Epithelial cell of esophagus (primary cell): ENCODE data around the gene GPATCH1.

Experiments
- DNase-seq: peaks from one replicate; pipeline ENCODE4 v3.0.0; 2010; ENCODE audit warnings: low read depth
- H3K4me3 ChIP-seq: 2 replicates; pipeline ENCODE4 v1.5.1; 2011; ENCODE audit warnings: mild to moderate bottlenecking, low read length, control low read depth
- CTCF ChIP-seq: IDR thresholded peaks from 2 replicates; pipeline ENCODE4 v1.5.1; 2011; ENCODE audit warnings: low read depth, mild to moderate bottlenecking, low read length, control low read depth, inconsistent platforms; ENCODE audit not compliant: insufficient read depth; ENCODE audit errors: missing control alignments

The GPATCH1 gene

DNA sequence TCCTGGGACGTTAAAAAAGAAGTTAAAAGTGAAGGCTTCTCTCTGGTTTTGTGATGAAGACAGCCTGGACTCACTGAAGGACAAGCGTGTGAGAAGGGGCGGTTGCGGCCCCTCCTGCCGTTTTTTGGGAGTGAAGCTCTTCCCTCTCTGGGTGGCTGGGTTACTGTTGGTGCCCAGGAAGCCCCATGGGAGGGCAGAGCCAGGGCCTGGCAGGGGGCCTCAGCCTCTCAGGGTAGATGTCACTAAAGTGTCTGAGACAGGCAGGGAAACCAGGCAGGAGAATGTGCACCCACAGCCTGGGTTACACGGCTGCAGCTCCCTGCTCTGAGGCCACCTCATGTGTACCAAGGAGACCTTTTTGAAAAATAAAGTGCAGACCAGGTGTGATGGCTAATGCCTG lies 49.5 kb downstream of the GPATCH1 start:
- H3K4me3 ChIP-seq, result no peak overlapping the region
- TF ChIP-seq CTCF, result no peak
- DNase-seq, result no peak

DNA sequence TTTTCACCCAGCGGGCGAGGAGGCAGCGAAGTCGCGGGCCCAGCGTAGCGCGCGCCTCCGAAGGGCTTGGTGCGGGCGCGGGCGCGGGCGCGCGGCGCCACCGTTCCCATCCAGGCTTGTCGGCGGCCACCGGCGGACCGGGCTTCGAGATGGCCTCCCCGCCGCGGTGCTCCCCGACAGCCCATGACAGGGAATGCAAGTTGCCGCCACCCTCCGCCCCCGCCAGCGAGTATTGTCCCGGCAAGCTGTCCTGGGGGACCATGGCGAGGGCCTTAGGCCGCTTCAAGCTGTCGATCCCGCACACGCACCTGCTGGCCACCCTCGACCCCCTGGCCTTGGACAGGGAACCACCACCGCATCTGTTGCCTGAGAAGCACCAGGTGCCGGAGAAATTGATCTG lies 51.0 kb downstream of the GPATCH1 start, which contains the start of gene WDR88:
TSS of gene WDR88 (plus strand) at position 94 of the 400 bp plus-strand sequence. CDS start at position 150, 56 bp downstream.
- no peak within 1 kb of the TSS for H3K4me3 ChIP-seq
- TF ChIP-seq CTCF, result no peak
- DNase-seq, result no peak

DNA sequence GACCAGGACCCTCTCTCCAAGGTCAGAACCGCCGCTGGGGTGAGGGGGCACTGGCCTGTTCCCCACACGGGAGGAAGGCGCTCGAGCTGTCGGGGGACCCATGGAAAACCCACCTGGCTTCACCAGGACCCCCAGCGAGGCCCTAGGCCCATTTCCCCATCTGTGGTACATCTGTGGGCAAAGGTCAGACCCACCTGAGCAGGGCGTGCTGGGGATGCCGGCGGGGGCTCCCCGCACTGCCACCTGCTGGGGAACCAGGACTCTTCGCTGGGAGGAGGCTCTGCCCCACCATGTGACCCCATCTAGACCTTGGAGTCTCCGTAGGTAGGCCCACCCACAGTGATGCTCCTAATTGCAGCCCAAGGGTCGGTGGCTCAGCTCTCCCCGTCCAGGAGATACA lies 51.4 kb downstream of the GPATCH1 start:
- DNase-seq, result no peak
- H3K4me3 ChIP-seq, result no peak overlapping the region

DNA sequence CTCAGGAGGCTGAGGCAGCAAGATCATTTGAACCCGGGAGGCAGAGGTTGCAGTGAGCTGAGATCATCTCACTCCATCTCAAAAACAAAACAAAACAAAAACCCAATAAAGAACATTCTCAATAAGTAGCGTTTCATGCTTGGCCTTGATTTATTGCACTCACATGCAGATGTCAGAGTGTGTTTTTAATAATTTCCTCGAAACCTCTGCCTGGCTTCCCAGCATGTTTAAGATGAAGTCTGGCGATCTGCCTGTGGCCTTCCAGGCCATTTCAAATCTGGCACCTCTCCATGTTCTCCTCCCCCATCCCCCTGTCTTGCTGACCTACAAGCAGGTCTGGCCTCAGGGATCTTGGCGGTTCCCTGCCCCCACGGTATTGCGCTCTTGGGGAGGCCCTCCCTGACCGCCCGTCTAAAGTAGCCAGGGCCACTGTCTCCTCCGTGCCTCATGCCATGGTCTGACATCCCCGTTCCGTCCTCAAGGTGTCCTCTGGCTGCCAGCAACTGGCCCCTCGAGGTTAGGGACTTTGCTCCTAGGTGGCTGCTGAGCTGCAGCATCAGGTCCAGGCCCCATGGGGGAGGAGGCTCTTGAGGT lies 52.6 kb downstream of the GPATCH1 start:
- DNase-seq, result no peak
- no peak for TF ChIP-seq CTCF
- H3K4me3 ChIP-seq, result no peak overlapping the region

More for the DNA sequence above, 51.4 kb downstream of the GPATCH1 start:
- peak; percentile 23 for TF ChIP-seq CTCF

DNA sequence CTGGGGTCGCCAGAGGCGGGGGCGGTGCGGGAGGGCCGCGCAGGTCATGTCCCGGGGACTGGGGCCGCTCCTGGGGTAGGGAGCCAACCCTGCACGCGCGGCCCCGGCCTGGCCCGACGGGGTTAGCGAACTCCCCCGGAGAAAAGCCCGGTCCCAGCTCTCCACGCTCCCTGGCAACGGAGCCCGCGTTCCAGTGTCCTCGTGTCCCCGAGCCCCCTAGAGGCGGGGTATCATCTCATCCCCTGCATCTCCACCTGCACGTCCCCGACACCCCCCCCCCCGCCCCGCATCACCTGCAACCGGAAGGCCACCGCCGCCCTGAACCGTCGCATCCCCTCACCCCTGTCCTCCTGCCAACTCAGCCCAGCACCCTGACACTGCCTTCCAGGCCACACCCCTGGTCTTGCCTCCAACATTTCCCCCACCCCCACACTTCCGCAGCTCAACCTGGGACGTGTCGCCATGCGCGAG lies 53.6 kb downstream of the GPATCH1 start:
- no peak overlapping the region for H3K4me3 ChIP-seq
- TF ChIP-seq CTCF, result no peak
- DNase-seq, result no peak

DNA sequence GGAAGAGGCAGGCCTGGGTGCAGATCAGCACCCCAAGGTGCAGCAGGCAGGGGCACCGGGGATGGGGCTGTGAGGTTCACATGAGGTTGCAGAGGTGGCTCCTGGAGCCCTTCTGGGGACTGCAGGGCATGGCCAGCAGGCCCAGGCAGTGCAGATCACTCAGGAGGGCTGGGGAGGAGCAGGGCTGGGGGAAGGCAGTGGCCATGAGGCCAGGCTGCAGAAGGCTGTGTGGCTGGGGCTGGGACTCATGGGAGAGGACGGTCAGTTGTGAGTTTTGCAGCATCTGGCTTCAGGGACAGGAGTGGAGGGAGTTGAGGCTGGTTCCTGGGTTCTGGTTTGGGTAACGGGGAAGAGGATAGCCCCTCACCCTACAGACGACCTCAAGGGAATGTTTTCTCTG lies 58.2 kb downstream of the GPATCH1 start:
- DNase-seq, result no peak
- H3K4me3 ChIP-seq, result no peak overlapping the region
- no peak for TF ChIP-seq CTCF

DNA sequence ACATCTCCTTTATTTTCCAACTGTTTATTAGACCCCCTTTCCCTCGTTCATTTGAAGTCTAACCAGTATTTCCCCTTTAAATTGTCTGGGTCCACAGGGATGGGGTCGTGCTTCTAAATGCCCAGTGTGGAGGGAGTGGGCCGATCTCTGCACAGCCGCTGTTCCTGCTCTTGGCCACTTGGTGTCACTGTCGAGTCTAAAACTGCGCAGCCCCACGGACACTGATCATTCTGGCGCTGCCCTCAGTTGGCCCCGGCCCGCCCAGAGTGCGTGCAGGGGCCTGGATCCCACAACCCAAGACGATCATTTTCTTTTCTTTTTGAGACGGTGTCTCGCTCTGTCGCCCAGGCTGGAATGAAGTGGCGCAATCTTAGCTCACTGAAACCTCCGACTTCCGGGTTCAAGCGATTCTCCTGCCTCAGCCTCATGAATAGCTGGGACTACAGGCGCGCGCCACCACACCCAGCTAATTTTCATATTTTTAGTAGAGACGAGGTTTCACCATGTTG lies 63.0 kb downstream of the GPATCH1 start:
- peak; percentile 51 for DNase-seq
- TF ChIP-seq CTCF, result peak; percentile 92
- H3K4me3 ChIP-seq, result no peak overlapping the region
